DND-41 (cell line): ENCODE data around the gene CRYBA2.
A peak's percentile ranks its signal among the peaks of the same experiment; 100 is the strongest.

Source experiments
- ATAC-seq: fragments of 200-7000 bp; cut with Tn5 transposase; 3 replicates; pipeline ENCODE4 v1.9.1; 2021; ENCODE audit warnings: low read depth; ENCODE audit not compliant: insufficient read depth
- DNase-seq: peaks from one replicate; pipeline ENCODE4 v3.0.0-alpha.2; 2020
- H2AFZ ChIP-seq: 2 replicates; pipeline ENCODE4 v1.6.0; 2012; ENCODE audit warnings: low read depth, low read length
- H3K27ac ChIP-seq: 2 replicates; pipeline ENCODE4 v1.5.1; 2012; ENCODE audit warnings: low read length, inconsistent platforms
- H3K27me3 ChIP-seq: fragments of 200-600 bp; sonication (generic); 2 replicates; pipeline ENCODE4 v1.6.0; 2012; ENCODE audit warnings: low read length, mild to moderate bottlenecking, inconsistent platforms; ENCODE audit not compliant: insufficient read depth, poor library complexity
- H3K36me3 ChIP-seq: 2 replicates; pipeline ENCODE4 v1.5.1; 2012; ENCODE audit warnings: low read length, inconsistent platforms; ENCODE audit not compliant: insufficient read depth
- H3K4me1 ChIP-seq: 2 replicates; pipeline ENCODE4 v1.5.1; 2012; ENCODE audit warnings: mild to moderate bottlenecking, low read length; ENCODE audit not compliant: insufficient read depth
- H3K4me2 ChIP-seq: 2 replicates; pipeline ENCODE4 v1.6.0; 2012; ENCODE audit warnings: mild to moderate bottlenecking, moderate library complexity, low read length, inconsistent platforms; ENCODE audit not compliant: insufficient read depth
- H3K4me3 ChIP-seq, 2 experiments: fragments of 200-600 bp in 1 of 2; shearing (Covaris generic) in 1 of 2; 2 replicates each; pipeline ENCODE4 v1.5.1; 2012 to 2016; ENCODE audit warnings: inconsistent platforms in 2 of 2, low read length in 2 of 2, mild to moderate bottlenecking in 2 of 2, low read depth in 1 of 2, moderate library complexity in 1 of 2
- H3K79me2 ChIP-seq: 2 replicates; pipeline ENCODE4 v1.6.0; 2012; ENCODE audit warnings: low read length, inconsistent platforms; ENCODE audit not compliant: insufficient read depth
- H3K9ac ChIP-seq: 2 replicates; pipeline ENCODE4 v1.6.0; 2012; ENCODE audit warnings: low read depth, mild to moderate bottlenecking, inconsistent platforms, low read length, moderate library complexity
- H3K9me3 ChIP-seq: 2 replicates; pipeline ENCODE4 v1.5.1; 2012; ENCODE audit warnings: low read length, moderate library complexity, mild to moderate bottlenecking, inconsistent platforms; ENCODE audit not compliant: insufficient read depth, severe bottlenecking
- H4K20me1 ChIP-seq: 2 replicates; pipeline ENCODE4 v1.6.0; 2012; ENCODE audit warnings: low read length; ENCODE audit not compliant: insufficient read depth
- CTCF ChIP-seq: IDR thresholded peaks from 2 replicates; pipeline ENCODE4 v1.5.1; 2012; ENCODE audit warnings: borderline replicate concordance, low read length, moderate library complexity, mild to moderate bottlenecking; ENCODE audit not compliant: poor library complexity, severe bottlenecking; ENCODE audit errors: extremely low read depth
- EZH2 ChIP-seq: IDR thresholded peaks from 3 replicates; pipeline ENCODE4 v1.6.1; 2012; ENCODE audit warnings: borderline replicate concordance, low read depth, mild to moderate bottlenecking, moderate library complexity, low read length, inconsistent platforms; ENCODE audit not compliant: severe bottlenecking

The CRYBA2 gene

GRCh38 chr2:219003267-219003634, 10.0 kb upstream of the CRYBA2 start:
- Histone ChIP-seq H3K27ac (no peak overlapping the region), H3K4me3 (no peak overlapping the region), H3K4me1 (peaks cover 4% of the 10 kb centered on the region; the same call in 1 of the 2 replicates), H3K79me2 (no peaks in the 10 kb centered on the region), H4K20me1 (peaks cover 5% of the 10 kb centered on the region), H3K9me3 (no peaks in the 10 kb centered on the region), H3K36me3 (no peaks in the 10 kb centered on the region), H3K4me2 (no peak overlapping the region), H2AFZ (no peak overlapping the region), H3K9ac (no peak overlapping the region), H3K27me3 (peaks cover 3% of the 10 kb centered on the region)
- TF ChIP-seq EZH2 (no peak), CTCF (peak; percentile 38)
- DNase-seq (no peak), ATAC-seq (no peak)

- Histone ChIP-seq H3K36me3 (no peaks in the 10 kb centered on the region), H3K27me3 (peaks cover 3% of the 10 kb centered on the region), H3K79me2 (no peaks in the 10 kb centered on the region), H3K4me2 (no peak overlapping the region), H3K27ac (no peak overlapping the region), H3K4me3 (no peak overlapping the region), H3K4me1 (peaks cover 4% of the 10 kb centered on the region; the same call in 1 of the 2 replicates), H4K20me1 (peaks cover 5% of the 10 kb centered on the region), H2AFZ (no peak overlapping the region), H3K9ac (no peak overlapping the region), H3K9me3 (no peaks in the 10 kb centered on the region)
- DNase-seq, result no peak
- ATAC-seq, result no peak
- TF ChIP-seq EZH2, result no peak
- TF ChIP-seq CTCF, result no peak
Measured at GRCh38 chr2:219002395-219003266, 9.4 kb upstream of the CRYBA2 start.

- ATAC-seq, result no peak
Measured at GRCh38 chr2:219001577-219002394, 8.6 kb upstream of the CRYBA2 start.

More at GRCh38 chr2:219001577-219002394, 8.6 kb upstream of the CRYBA2 start:
- Histone ChIP-seq H3K9ac (no peak overlapping the region), H3K79me2 (no peaks in the 10 kb centered on the region), H2AFZ (no peak overlapping the region), H3K4me3 (no peak overlapping the region), H3K36me3 (no peaks in the 10 kb centered on the region), H3K4me1 (peaks cover 4% of the 10 kb centered on the region; the same call in 1 of the 2 replicates), H3K9me3 (no peaks in the 10 kb centered on the region), H4K20me1 (peaks cover 5% of the 10 kb centered on the region), H3K4me2 (no peak overlapping the region), H3K27me3 (peaks cover 3% of the 10 kb centered on the region), H3K27ac (no peak overlapping the region)
- DNase-seq, result no peak
- TF ChIP-seq CTCF, result no peak
- TF ChIP-seq EZH2, result no peak
